GM12878 (cell line): Measurements from ENCODE around the gene NUAK2. TPM values are rescaled to one million over a fixed set of nuclear protein-coding genes. Genes with fewer than 3 reads are reported as not detected.
A peak's percentile ranks its signal among the peaks of the same experiment; 100 is the strongest.

Experiments used
- BCL3 ChIP-seq: IDR thresholded peaks from 2 replicates; pipeline ENCODE4 v1.6.1; 2011; ENCODE audit warnings: borderline replicate concordance, low read depth, mild to moderate bottlenecking, moderate library complexity, low read length; ENCODE audit not compliant: insufficient read depth, poor library complexity, severe bottlenecking
- CBX5 ChIP-seq: sonication (generic); IDR thresholded peaks from 2 replicates; pipeline ENCODE4 v1.6.1; 2016; ENCODE audit warnings: low read depth, moderate library complexity, mild to moderate bottlenecking, inconsistent platforms
- CHD4 ChIP-seq: fragments of 200-600 bp; sonication (generic); IDR thresholded peaks from 2 replicates; pipeline ENCODE4 v1.6.1; 2016; ENCODE audit warnings: mild to moderate bottlenecking
- CREB1 ChIP-seq: IDR thresholded peaks from 2 replicates; pipeline ENCODE4 v1.6.1; 2012; ENCODE audit warnings: low read depth, mild to moderate bottlenecking, inconsistent platforms
- E4F1 ChIP-seq: fragments of 450-650 bp; IDR thresholded peaks from 2 replicates; pipeline ENCODE4 v1.6.1; 2018; ENCODE audit warnings: borderline replicate concordance, mild to moderate bottlenecking; ENCODE audit not compliant: partially characterized antibody
- EP300 ChIP-seq, 2 experiments: fragments of 150-350 bp in 1 of 2; IDR thresholded peaks; 2 replicates each; pipeline ENCODE4 v1.6.1; 2011 to 2012; ENCODE audit warnings: low read depth in 2 of 2, low read length in 2 of 2, borderline replicate concordance in 1 of 2, improper control_type of control experiment in 1 of 2, inconsistent platforms in 1 of 2; ENCODE audit not compliant: control insufficient read depth in 1 of 2
- FOS ChIP-seq: IDR thresholded peaks from 3 replicates; pipeline ENCODE4 v1.6.1; 2011; ENCODE audit warnings: borderline replicate concordance; ENCODE audit not compliant: insufficient read length; ENCODE audit errors: extremely low read depth
- GABPA ChIP-seq: IDR thresholded peaks from 2 replicates; pipeline ENCODE4 v1.6.1; 2014; ENCODE audit warnings: antibody characterized with exemption, low read depth, mild to moderate bottlenecking, inconsistent platforms
- HDAC2 ChIP-seq: fragments of 200-600 bp; sonication (generic); IDR thresholded peaks from 2 replicates; pipeline ENCODE4 v1.6.1; 2017
- IRF5 ChIP-seq: fragments of 450-650 bp; IDR thresholded peaks from 2 replicates; pipeline ENCODE4 v1.6.1; 2017; ENCODE audit warnings: borderline replicate concordance
- KAT2A ChIP-seq: conservative IDR thresholded peaks from 2 replicates; pipeline ENCODE4 v1.6.1; 2011; ENCODE audit warnings: low read depth, low read length; ENCODE audit not compliant: control insufficient read depth
- LARP7 ChIP-seq: fragments of 450-650 bp; IDR thresholded peaks from 2 replicates; pipeline ENCODE4 v1.6.1; 2017; ENCODE audit warnings: mild to moderate bottlenecking
- MEF2A ChIP-seq: IDR thresholded peaks from 2 replicates; pipeline ENCODE4 v1.6.1; 2011; ENCODE audit warnings: low read depth, mild to moderate bottlenecking, low read length, moderate library complexity; ENCODE audit not compliant: insufficient read depth
- MYC ChIP-seq: IDR thresholded peaks from 2 replicates; pipeline ENCODE4 v1.6.1; 2011; ENCODE audit warnings: mild to moderate bottlenecking, low read length, moderate library complexity, inconsistent platforms; ENCODE audit not compliant: insufficient read depth, insufficient replicate concordance, insufficient read length, severe bottlenecking
- NFYB ChIP-seq: IDR thresholded peaks from 2 replicates; pipeline ENCODE4 v1.6.1; 2011; ENCODE audit warnings: low read depth, mild to moderate bottlenecking, low read length, improper control_type of control experiment, moderate library complexity; ENCODE audit not compliant: insufficient read depth
- PBX3 ChIP-seq: IDR thresholded peaks from 2 replicates; pipeline ENCODE4 v1.6.1; 2011; ENCODE audit warnings: mild to moderate bottlenecking, low read depth, low read length, moderate library complexity; ENCODE audit not compliant: insufficient replicate concordance
- RCOR1 ChIP-seq: conservative IDR thresholded peaks from 2 replicates; pipeline ENCODE4 v1.6.1; 2012; ENCODE audit warnings: low read depth, low read length, improper control_type of control experiment
- RFX5 ChIP-seq: IDR thresholded peaks from 2 replicates; pipeline ENCODE4 v1.6.1; 2011; ENCODE audit warnings: low read depth, low read length, improper control_type of control experiment
- SIX5 ChIP-seq: IDR thresholded peaks from 2 replicates; pipeline ENCODE4 v1.6.1; 2011; ENCODE audit warnings: mild to moderate bottlenecking, low read depth, low read length, moderate library complexity; ENCODE audit not compliant: severe bottlenecking
- SMARCA5 ChIP-seq: fragments of 450-650 bp; IDR thresholded peaks from 2 replicates; pipeline ENCODE4 v1.6.1; 2017; ENCODE audit warnings: mild to moderate bottlenecking
- SREBF2 ChIP-seq: IDR thresholded peaks from 2 replicates; pipeline ENCODE4 v1.6.1; 2012; ENCODE audit warnings: mild to moderate bottlenecking, low read length
- ZNF622 ChIP-seq: fragments of 450-650 bp; IDR thresholded peaks from 2 replicates; pipeline ENCODE4 v1.6.1; 2017; ENCODE audit warnings: mild to moderate bottlenecking, inconsistent platforms
- polyA plus RNA-seq, 11 experiments: library from polyadenylated mRNA; depleted of rRNA in 4 of 11; unstranded in 6 of 11; stranded (reverse) in 5 of 11; fragments of >200 nt; fragmentation: Nextera tagmentation in 4 of 11; fragmentation: Illumina TruSeq in 1 of 11; extraction: Ambion mirVana in 4 of 11; extraction: Trizol in 1 of 11; gene quantifications; 1 replicate in 1 of 11; 2 replicates in 10 of 11; pipeline versions ENCODE4 v1.2.1 to v1.2.3, GENCODE V29; 2011 to 2016; ENCODE audit warnings: inconsistent platforms in 2 of 11, missing spikeins in 2 of 11, low read depth in 1 of 11
- total RNA-seq, 4 experiments: library from RNA; depleted of rRNA in 3 of 4; stranded (reverse); fragments of >200 nt in 3 of 4; fragmentation: Illumina TruSeq in 1 of 4; extraction: Trizol in 1 of 4; gene quantifications; 2 replicates each; pipeline versions ENCODE4 v1.2.1 to v1.2.3, GENCODE V29; 2013 to 2021

Gene NUAK2
- total and polyA plus RNA-seq, 10 of the 15 experiments (the other 5 are each of a cell fraction or from before 2014, with no cell fraction given) = 0.27 to 3.0 (median 1.2) TPM

GRCh38 chr1:205286335-205286950 lies 35.1 kb downstream of the NUAK2 start (continued):
- TF ChIP-seq EP300 (IDR thresholded peaks at IDR 0.05; ENCODE audit: borderline replicate concordance in 1 of 2, control insufficient read depth in 1 of 2, low read depth in 2 of 2, low read length in 2 of 2) = peak; percentile 78 to 92
- TF ChIP-seq CREB1 = no peak
- TF ChIP-seq PBX3 = no peak
- TF ChIP-seq CBX5 = no peak
- no peak for TF ChIP-seq ZNF622
- 0 out of 2 replicates have a peak, but pooled peaks have one; percentile 44 for TF ChIP-seq IRF5
- no peak for TF ChIP-seq CHD4
- TF ChIP-seq BCL3 = no peak
- no peak for TF ChIP-seq E4F1
- TF ChIP-seq SMARCA5 = peak; percentile 87
- no peak for TF ChIP-seq SIX5
- TF ChIP-seq NFYB = no peak
- no peak for TF ChIP-seq MYC
- no peak for TF ChIP-seq FOS
- TF ChIP-seq LARP7 = 0 out of 2 replicates have a peak, but pooled peaks have one; percentile 5
- TF ChIP-seq RFX5 = no peak
- TF ChIP-seq SREBF2 = no peak
- 0 out of 2 replicates have a peak, but pooled peaks have one; percentile 63 for TF ChIP-seq RCOR1
- TF ChIP-seq HDAC2 = no peak
- TF ChIP-seq GABPA = no peak
- no peak for TF ChIP-seq KAT2A
- peak; percentile 40; the same call in 1 of the 2 replicates for TF ChIP-seq MEF2A
